Fibroblast of lung (primary cell): ENCODE data around the gene ANAPC13. TPM values are rescaled to one million over a fixed set of nuclear protein-coding genes. Genes with fewer than 3 reads are reported as not detected.

ENCODE experiments used
- DNase-seq, 2 donors: peaks; one replicate each; pipeline versions ENCODE4 v3.0.0 to v3.0.0-alpha.2; 2010; ENCODE audit warnings: low read depth in 2 of 2
- H2AFZ ChIP-seq: 2 replicates; pipeline ENCODE4 v1.5.1; 2012; ENCODE audit warnings: low read length, control low read depth, inconsistent platforms
- H3K27ac ChIP-seq: 2 replicates; pipeline ENCODE4 v1.5.1; 2011; ENCODE audit warnings: low read length, control low read depth; ENCODE audit not compliant: insufficient read depth
- H3K27me3 ChIP-seq: 2 replicates; pipeline ENCODE4 v1.5.1; 2011; ENCODE audit warnings: mild to moderate bottlenecking, low read length; ENCODE audit not compliant: control insufficient read depth, insufficient read depth
- H3K36me3 ChIP-seq: 2 replicates; pipeline ENCODE4 v1.5.1; 2011; ENCODE audit warnings: low read length; ENCODE audit not compliant: control insufficient read depth, insufficient read depth
- H3K4me1 ChIP-seq: 2 replicates; pipeline ENCODE4 v1.5.1; 2011; ENCODE audit warnings: low read length; ENCODE audit not compliant: control insufficient read depth, insufficient read depth; ENCODE audit errors: extremely low read depth
- H3K4me2 ChIP-seq: 2 replicates; pipeline ENCODE4 v1.5.1; 2011; ENCODE audit warnings: low read length, control low read depth; ENCODE audit not compliant: insufficient read depth; ENCODE audit errors: extremely low read depth
- H3K4me3 ChIP-seq, 4 experiments: fragments of 200-600 bp in 1 of 4; sonication (generic) in 1 of 4; replicated peaks in 1 of 4; 2 replicates each; pipeline ENCODE4 v1.5.1; 2011 to 2016; ENCODE audit warnings: low read length in 4 of 4, low read depth in 3 of 4, mild to moderate bottlenecking in 3 of 4, control low read depth in 2 of 4, inconsistent platforms in 1 of 4, mixed read lengths in 1 of 4; ENCODE audit not compliant: insufficient read depth in 1 of 4; ENCODE audit errors: control extremely low read depth in 1 of 4
- H3K79me2 ChIP-seq: 2 replicates; pipeline ENCODE4 v1.5.1; 2012; ENCODE audit warnings: mild to moderate bottlenecking, low read length, inconsistent platforms; ENCODE audit not compliant: control insufficient read depth, insufficient read depth
- H3K9ac ChIP-seq: 2 replicates; pipeline ENCODE4 v1.5.1; 2011; ENCODE audit warnings: mild to moderate bottlenecking, low read length, control low read depth; ENCODE audit not compliant: insufficient read depth
- H3K9me3 ChIP-seq: 2 replicates; pipeline ENCODE4 v1.5.1; 2012; ENCODE audit warnings: low read depth, low read length; ENCODE audit not compliant: control insufficient read depth, insufficient read depth
- H4K20me1 ChIP-seq: 2 replicates; pipeline ENCODE4 v1.5.1; 2011; ENCODE audit warnings: low read length; ENCODE audit not compliant: control insufficient read depth, insufficient read depth; ENCODE audit errors: extremely low read depth
- EZH2 ChIP-seq: IDR thresholded peaks from 2 replicates; pipeline ENCODE4 v1.5.1; 2012; ENCODE audit warnings: low read length, control low read depth, mild to moderate bottlenecking; ENCODE audit errors: missing control alignments
- polyA plus RNA-seq, 2 donors: library from polyadenylated mRNA; depleted of rRNA in 1 of 2; stranded (reverse) in 1 of 2; unstranded in 1 of 2; fragments of >200 nt; gene quantifications; 2 replicates each; pipeline ENCODE4 v1.2.1, GENCODE V29; 2011 to 2012; ENCODE audit warnings: missing spikeins in 1 of 2
- total RNA-seq: library from RNA; depleted of rRNA; stranded (reverse); fragments of >200 nt; gene quantifications from 2 replicates; pipeline ENCODE4 v1.2.1, GENCODE V29; 2014
- TF ChIP-seq, protein P1 (sequence below), 2 donors: IDR thresholded peaks in 1 of 2; conservative IDR thresholded peaks in 1 of 2; 1 replicate in 1 of 2; 2 replicates in 1 of 2; pipeline ENCODE4 v1.5.1; 2011 to 2012; ENCODE audit warnings: low read length in 2 of 2, control low read depth in 1 of 2, inconsistent platforms in 1 of 2, low read depth in 1 of 2, mild to moderate bottlenecking in 1 of 2

ANAPC13 gene
- total and polyA plus RNA-seq, 2 donors (not counting 1 experiment from before 2014, with no cell fraction given) = 93.3 to 110 TPM

DNA sequence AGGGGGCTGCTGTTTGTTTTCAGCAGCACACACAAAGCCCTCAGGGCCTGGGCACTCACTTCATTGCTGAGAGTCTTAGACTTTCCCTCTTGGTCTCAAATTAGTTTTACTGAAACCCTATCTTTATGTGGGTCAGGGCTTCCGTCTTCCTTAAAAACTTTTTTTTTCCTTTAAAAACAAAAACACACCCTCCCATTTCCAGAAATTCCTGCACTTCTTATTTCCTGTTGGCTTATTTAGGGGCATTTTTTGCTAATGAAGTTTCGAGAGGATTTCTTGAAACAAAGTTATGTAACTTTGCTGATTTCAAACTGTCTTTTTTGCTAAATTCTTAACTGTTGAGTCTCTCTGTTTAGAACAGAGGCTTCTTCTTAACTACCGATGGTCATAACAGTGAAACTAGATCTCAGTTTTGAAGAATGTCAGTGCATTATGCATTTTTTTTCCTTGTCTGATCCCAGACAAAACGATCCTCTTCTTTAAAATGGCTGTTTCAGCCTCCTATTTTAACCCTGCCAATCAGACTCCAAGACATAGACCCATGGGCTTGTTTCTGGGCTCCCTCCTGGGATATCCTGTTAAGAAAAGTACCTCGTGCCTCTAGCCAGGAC, 23.3 kb downstream of the ANAPC13 start:
- H3K27me3 ChIP-seq = no peaks in the 10 kb centered on the region
- H3K27ac ChIP-seq = peak overlapping the region; percentile 96
- H3K9me3 ChIP-seq = no peaks in the 10 kb centered on the region
- H3K36me3 ChIP-seq = no peaks in the 10 kb centered on the region
- peak; percentile 59 to 83 for DNase-seq
- no peaks in the 10 kb centered on the region for H3K79me2 ChIP-seq
- H3K4me2 ChIP-seq = peak overlapping the region; percentile 1
- H4K20me1 ChIP-seq = no peaks in the 10 kb centered on the region
- H3K4me3 ChIP-seq = peak overlapping the region in 2 of 4 experiments; percentile 6 to 7
- no peak overlapping the region for H2AFZ ChIP-seq
- peaks cover 37% of the 10 kb centered on the region for H3K4me1 ChIP-seq
- peak overlapping the region; percentile 65 for H3K9ac ChIP-seq
- no peak for TF ChIP-seq EZH2
- TF ChIP-seq, protein P1, sequence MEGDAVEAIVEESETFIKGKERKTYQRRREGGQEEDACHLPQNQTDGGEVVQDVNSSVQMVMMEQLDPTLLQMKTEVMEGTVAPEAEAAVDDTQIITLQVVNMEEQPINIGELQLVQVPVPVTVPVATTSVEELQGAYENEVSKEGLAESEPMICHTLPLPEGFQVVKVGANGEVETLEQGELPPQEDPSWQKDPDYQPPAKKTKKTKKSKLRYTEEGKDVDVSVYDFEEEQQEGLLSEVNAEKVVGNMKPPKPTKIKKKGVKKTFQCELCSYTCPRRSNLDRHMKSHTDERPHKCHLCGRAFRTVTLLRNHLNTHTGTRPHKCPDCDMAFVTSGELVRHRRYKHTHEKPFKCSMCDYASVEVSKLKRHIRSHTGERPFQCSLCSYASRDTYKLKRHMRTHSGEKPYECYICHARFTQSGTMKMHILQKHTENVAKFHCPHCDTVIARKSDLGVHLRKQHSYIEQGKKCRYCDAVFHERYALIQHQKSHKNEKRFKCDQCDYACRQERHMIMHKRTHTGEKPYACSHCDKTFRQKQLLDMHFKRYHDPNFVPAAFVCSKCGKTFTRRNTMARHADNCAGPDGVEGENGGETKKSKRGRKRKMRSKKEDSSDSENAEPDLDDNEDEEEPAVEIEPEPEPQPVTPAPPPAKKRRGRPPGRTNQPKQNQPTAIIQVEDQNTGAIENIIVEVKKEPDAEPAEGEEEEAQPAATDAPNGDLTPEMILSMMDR (conservative IDR thresholded peaks at IDR 0.05 in 1 of 2, IDR thresholded peaks at IDR 0.05 in 1 of 2; ENCODE audit: low read depth in 1 of 2, low read length in 2 of 2) = no peak

DNA sequence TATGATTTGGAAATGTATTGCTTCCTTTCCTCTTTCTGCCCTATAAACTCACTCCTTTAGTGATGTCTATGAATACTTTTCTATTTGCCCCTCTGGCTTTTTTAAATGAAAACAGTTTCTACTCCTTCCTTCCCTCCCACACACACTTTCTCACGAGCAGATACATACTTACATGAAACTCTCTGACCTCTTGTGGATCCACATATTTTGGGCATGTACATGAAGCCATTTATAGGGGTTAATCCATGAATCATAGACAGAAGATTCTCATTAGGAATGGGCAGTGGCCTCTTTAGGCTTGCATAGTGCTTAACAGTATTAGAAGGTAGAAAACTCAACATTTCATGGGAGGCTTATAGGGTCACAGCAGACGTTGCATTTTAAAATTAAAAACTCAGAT, 24.8 kb downstream of the ANAPC13 start:
- Histone ChIP-seq H4K20me1 (no peaks in the 10 kb centered on the region), H3K27ac (peak overlapping the region; percentile 96), H3K27me3 (no peaks in the 10 kb centered on the region), H3K4me3 (no peak overlapping the region), H3K4me2 (peak overlapping the region; percentile 27), H3K4me1 (peaks cover 31% of the 10 kb centered on the region), H3K36me3 (no peaks in the 10 kb centered on the region), H2AFZ (no peak overlapping the region), H3K79me2 (no peaks in the 10 kb centered on the region), H3K9ac (peak overlapping the region; percentile 44), H3K9me3 (no peaks in the 10 kb centered on the region)
- peak; percentile 56 to 94 for DNase-seq
- TF ChIP-seq, protein P1 (conservative IDR thresholded peaks at IDR 0.05 in 1 of 2, IDR thresholded peaks at IDR 0.05 in 1 of 2; ENCODE audit: low read depth in 1 of 2, low read length in 2 of 2) = no peak
- no peak for TF ChIP-seq EZH2

DNA sequence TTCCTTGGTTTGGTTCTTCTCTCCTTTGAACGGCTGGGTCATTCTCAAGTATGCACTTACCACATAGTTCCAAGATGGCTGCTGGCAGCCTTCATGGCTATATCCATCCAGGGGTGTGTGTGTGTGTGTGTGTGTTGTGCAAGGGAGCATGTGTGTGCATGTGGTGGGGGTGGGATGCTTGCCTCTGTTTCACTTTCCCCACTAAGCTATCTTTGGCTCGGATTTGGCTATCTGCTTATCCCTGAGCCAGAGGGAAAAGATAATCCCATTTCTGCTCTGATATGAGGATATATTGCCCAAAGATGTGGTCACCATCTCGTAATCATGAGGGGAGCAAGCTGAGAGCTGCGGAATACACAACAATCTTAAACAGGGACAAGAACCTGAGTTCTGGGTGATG, 26.2 kb downstream of the ANAPC13 start:
- Histone ChIP-seq H3K9ac (no peak overlapping the region), H2AFZ (no peak overlapping the region), H3K4me3 (no peak overlapping the region), H3K36me3 (no peaks in the 10 kb centered on the region), H4K20me1 (no peaks in the 10 kb centered on the region), H3K79me2 (no peaks in the 10 kb centered on the region), H3K27me3 (no peaks in the 10 kb centered on the region), H3K27ac (no peak overlapping the region), H3K9me3 (no peaks in the 10 kb centered on the region), H3K4me1 (peaks cover 20% of the 10 kb centered on the region), H3K4me2 (no peak overlapping the region)
- no peak for DNase-seq
- TF ChIP-seq EZH2 = no peak
